BJ (cell line): ENCODE measurements around the gene INSR. TPM values are rescaled to one million over a fixed set of nuclear protein-coding genes. Genes with fewer than 3 reads are reported as not detected.
"Not testable (repeated sequence)": the region's sequence is repeated elsewhere in the genome, so short reads cannot be mapped to it uniquely, and the experiment has no call there.

ENCODE experiments used
- CTCF ChIA-PET: fragments of 350-600 bp; formaldehyde crosslinking; extraction: SDS; loops from one replicate; lab custom pipeline; 2021; ENCODE audit warnings: antibody characterized with exemption, inconsistent platforms; lab: Yijun Ruan, JAX
- POLR2A ChIA-PET: fragments of 300-600 bp; sonication (Branson Sonifier 250); formaldehyde crosslinking; extraction: SDS; loops from one replicate; lab custom pipeline; 2021; ENCODE audit warnings: antibody characterized with exemption; lab: Charles Lee
- DNase-seq: peaks from one replicate; pipeline ENCODE4 v3.0.0-alpha.2; 2011; ENCODE audit warnings: low read depth
- H3K27me3 ChIP-seq: 2 replicates; pipeline ENCODE4 v1.6.0; 2011; ENCODE audit warnings: low read length; ENCODE audit not compliant: control insufficient read depth, insufficient read depth
- H3K36me3 ChIP-seq: 2 replicates; pipeline ENCODE4 v1.5.1; 2011; ENCODE audit warnings: low read length; ENCODE audit not compliant: control insufficient read depth, insufficient read depth
- H3K4me3 ChIP-seq: 2 replicates; pipeline ENCODE4 v1.5.1; 2011; ENCODE audit warnings: low read depth, mild to moderate bottlenecking, control low read depth, low read length
- polyA plus RNA-seq: library from polyadenylated mRNA; depleted of rRNA; stranded (reverse); fragments of >200 nt; gene quantifications from 2 replicates; pipeline ENCODE4 v1.2.3, GENCODE V29; 2011
- TF ChIP-seq, protein P1 (sequence below): IDR thresholded peaks from 2 replicates; pipeline ENCODE4 v1.5.1; 2011; ENCODE audit warnings: low read depth, mild to moderate bottlenecking, control low read depth, inconsistent platforms, low read length, moderate library complexity; ENCODE audit not compliant: insufficient read depth

The INSR gene
- polyA plus RNA-seq, 1 experiment: 5.7 TPM

DNA sequence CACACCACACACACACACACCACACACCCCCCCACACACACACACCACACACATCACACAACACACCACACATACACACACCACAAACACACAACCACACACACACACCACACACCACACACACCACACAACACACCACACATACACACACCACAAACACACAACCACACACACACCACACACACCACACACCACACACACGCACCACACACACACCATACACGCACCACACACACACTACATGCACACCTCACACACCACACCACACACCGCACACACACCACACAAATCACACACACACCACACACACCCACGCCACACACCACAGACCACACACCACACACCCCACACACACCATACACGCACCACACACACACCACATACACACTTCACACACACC is 141.2 kb downstream of the INSR start:
- H3K36me3 ChIP-seq: no peaks in the 10 kb centered on the region
- TF ChIP-seq, protein P1, sequence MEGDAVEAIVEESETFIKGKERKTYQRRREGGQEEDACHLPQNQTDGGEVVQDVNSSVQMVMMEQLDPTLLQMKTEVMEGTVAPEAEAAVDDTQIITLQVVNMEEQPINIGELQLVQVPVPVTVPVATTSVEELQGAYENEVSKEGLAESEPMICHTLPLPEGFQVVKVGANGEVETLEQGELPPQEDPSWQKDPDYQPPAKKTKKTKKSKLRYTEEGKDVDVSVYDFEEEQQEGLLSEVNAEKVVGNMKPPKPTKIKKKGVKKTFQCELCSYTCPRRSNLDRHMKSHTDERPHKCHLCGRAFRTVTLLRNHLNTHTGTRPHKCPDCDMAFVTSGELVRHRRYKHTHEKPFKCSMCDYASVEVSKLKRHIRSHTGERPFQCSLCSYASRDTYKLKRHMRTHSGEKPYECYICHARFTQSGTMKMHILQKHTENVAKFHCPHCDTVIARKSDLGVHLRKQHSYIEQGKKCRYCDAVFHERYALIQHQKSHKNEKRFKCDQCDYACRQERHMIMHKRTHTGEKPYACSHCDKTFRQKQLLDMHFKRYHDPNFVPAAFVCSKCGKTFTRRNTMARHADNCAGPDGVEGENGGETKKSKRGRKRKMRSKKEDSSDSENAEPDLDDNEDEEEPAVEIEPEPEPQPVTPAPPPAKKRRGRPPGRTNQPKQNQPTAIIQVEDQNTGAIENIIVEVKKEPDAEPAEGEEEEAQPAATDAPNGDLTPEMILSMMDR: no peak
- ChIA-PET CTCF (no interaction called here), POLR2A (no interaction called here)
- H3K27me3 ChIP-seq: no peaks in the 10 kb centered on the region
- DNase-seq: no peak
- no peak overlapping the region for H3K4me3 ChIP-seq

DNA sequence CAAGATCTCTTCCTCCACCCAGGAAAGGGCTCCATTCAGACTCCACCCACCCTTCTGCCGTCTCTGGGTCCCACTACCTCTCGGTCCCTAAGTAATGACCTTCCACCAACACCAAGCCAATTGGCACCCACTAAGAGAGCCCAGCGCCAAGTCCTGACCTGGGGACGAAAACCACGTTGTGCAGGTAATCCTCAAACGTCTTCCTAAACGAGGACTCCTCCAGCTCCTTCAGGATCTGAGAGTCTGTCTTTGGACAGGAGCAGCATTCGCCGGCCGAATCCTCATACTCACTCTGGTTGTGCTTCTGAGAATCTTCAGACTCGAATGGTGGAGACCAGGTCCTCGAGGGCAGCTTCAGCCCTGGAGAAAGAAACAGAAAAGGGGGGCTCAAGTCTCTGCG is 141.6 kb downstream of the INSR start:
- Histone ChIP-seq H3K27me3 (no peaks in the 10 kb centered on the region), H3K4me3 (no peak overlapping the region), H3K36me3 (no peaks in the 10 kb centered on the region)
- ChIA-PET CTCF (interaction anchor here (1.0 kb wide), 1 partner anchor 188 kb away, joined by 3 read pairs; no protein-coding TSS in a partner anchor), POLR2A (no interaction called here)
- TF ChIP-seq, protein P1: no peak
- DNase-seq: no peak

DNA sequence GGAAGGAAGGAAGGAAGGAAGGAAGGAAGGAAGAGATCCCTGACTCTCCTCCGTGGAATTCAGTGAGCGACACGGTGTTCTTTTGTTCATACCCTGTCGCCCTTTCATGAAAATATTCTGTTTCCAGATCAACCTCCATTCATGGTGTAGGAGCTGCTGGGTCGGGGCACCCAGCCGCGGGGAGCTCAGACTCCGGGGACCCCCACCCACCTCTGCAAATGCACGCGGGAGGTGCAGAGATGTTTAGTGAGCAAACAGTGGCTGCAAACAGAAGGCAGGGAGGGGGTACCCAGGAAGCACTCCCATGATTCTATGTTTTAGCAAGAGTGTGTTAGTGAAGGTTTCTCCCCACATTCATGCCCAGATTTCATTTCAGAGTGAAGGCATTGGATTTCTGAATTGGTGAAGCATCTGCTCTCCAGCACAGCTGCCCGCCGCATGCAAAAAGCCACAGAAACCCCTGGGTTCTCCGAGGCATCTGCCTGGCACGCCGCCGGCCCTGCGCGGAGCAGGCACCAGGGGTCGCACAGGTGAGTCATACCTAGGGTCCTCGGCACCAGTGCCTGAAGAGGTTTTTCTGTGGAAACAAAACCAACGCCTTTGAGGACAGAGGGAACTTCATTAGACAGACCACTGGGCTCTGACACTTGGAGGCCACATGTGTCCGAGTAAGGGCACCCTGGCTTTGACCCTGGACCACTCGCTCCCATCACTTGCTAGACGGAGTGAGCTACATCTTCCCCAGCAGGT is 144.1 kb downstream of the INSR start:
- TF ChIP-seq, protein P1: no peak
- no peak for DNase-seq
- Histone ChIP-seq H3K36me3 (no peaks in the 10 kb centered on the region), H3K27me3 (no peaks in the 10 kb centered on the region), H3K4me3 (no peak overlapping the region)
- ChIA-PET CTCF (interaction anchor here (0.7 to 2.8 kb wide), 10 partner anchors 8 to 196 kb away, joined by 3 to 36 read pairs (median 8); no protein-coding TSS in a partner anchor), POLR2A (no interaction called here)

DNA sequence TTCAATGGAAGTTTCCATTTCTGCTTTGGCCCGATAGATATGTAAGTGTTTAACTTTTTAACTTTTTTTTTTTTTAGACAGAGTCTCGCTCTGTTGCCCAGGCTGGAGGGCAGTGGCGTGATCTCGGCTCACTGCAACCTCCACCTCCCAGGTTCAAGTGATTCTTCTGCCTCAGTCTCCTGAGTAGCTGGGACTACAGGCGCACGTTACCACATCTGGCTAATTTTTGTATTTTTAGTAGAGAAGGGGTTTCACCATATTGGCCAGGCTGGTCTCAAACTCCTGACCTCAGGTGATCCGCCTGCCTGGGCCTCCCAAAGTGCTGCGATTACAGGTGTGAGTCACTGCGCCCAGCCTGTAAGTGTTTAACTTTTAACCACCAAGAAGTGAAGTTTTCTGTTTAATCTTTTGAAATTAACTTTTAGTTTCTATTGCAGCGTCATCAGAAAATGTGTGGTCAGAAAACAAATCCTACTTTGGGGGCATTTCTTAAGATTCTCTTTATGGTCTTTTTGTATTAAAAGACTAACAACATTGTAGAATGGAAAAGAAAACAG is 147.0 kb downstream of the INSR start:
- H3K4me3 ChIP-seq, H3K36me3 ChIP-seq, POLR2A ChIA-PET, H3K27me3 ChIP-seq, DNase-seq: not testable (repeated sequence)
- CTCF ChIA-PET: interaction anchor here (1.1 kb wide), 2 partner anchors 45 to 148 kb away, joined by 3 read pairs; no protein-coding TSS in a partner anchor

DNA sequence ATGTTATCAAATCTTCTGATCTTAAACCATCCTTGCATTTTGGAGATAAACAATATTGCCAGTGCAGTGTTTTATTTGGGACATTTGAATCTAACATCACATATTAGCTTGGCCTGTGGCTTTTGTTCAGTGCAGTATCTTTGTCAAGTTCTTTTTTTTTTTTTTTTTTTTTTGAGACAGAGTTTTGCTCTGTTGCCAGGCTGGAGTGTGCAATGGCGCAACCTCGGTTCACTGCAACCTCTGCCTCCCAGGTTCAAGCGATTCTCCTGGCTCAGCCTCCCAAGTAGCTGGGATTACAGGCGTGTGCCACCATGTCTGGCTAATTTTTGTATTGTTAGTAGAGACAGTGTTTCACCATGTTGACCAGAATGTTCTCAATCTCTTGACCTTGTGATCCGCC is 148.1 kb downstream of the INSR start:
- not testable (repeated sequence) for DNase-seq, H3K27me3 ChIP-seq, H3K36me3 ChIP-seq, H3K4me3 ChIP-seq
- CTCF ChIA-PET: interaction anchor here (0.7 to 1.8 kb wide), 4 partner anchors 44 to 535 kb away, joined by 3 to 7 read pairs (median 3); partner anchors contain the start of gene TRAPPC5
- POLR2A ChIA-PET: interaction anchor here (0.6 kb wide), 1 partner anchor 220 kb away, joined by 3 read pairs; no protein-coding TSS in a partner anchor

DNA sequence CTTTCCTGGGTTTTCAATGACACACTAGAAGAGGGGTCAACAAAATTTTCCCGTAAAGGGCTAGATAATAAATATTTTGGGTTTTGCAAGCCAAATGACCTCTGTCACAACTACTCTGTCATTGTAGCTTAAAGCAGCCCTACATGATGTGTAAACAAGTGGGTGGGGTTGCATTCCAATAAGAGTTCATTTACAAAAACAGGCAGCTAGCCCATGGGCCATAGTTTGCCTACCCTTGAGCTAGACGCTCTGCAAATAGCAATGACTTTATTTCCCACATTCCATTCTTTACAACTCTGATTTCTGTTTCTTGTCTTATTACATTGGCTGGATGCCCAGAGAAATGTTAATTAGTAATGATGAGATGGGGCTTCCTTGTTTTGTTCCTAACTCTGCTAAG is 148.7 kb downstream of the INSR start:
- Histone ChIP-seq H3K27me3 (no peaks in the 10 kb centered on the region), H3K36me3 (peaks cover 6% of the 10 kb centered on the region), H3K4me3 (no peak overlapping the region)
- CTCF ChIA-PET: interaction anchor here (0.7 to 1.8 kb wide), 3 partner anchors 196 to 535 kb away, joined by 3 to 7 read pairs (median 5); partner anchors contain the start of gene TRAPPC5
- DNase-seq: no peak
- TF ChIP-seq, protein P1: no peak
- POLR2A ChIA-PET: interaction anchor here (0.6 kb wide), 1 partner anchor 221 kb away, joined by 3 read pairs; no protein-coding TSS in a partner anchor
